Activated naive CD4-positive, alpha-beta T cell treated with anti-CD3 and anti-CD28 coated beads, Interleukin-2, amount 50 U/mL, for 16 hours (primary cell): ENCODE data around the gene FMO1.
"Not testable (repeated sequence)": the region's sequence is repeated elsewhere in the genome, so short reads cannot be mapped to it uniquely, and the experiment has no call there.

Experiments
- DNase-seq: peaks from one replicate; pipeline ENCODE4 v3.0.0-alpha.2; 2020

The FMO1 gene

GRCh38 chr1:171248302-171248701 lies at the start of gene FMO1:
Gene FMO1, plus strand, starts transcription at chr1:171248494. Its CDS starts 9,594 bp downstream, at chr1:171258088.
- DNase-seq = no peak

- no peak for DNase-seq
Measured at GRCh38 chr1:171204296-171204695, 44.0 kb upstream of the FMO1 start.

- DNase-seq = no peak
Measured at GRCh38 chr1:171206204-171206977, 41.9 kb upstream of the FMO1 start.

GRCh38 chr1:171206978-171207355 lies 41.3 kb upstream of the FMO1 start:
- no peak for DNase-seq

- no peak for DNase-seq
Measured at GRCh38 chr1:171207377-171207776, 40.9 kb upstream of the FMO1 start.

GRCh38 chr1:171210355-171210754 lies 37.9 kb upstream of the FMO1 start:
- DNase-seq = no peak

GRCh38 chr1:171212607-171213351 lies 35.5 kb upstream of the FMO1 start:
- DNase-seq = no peak

GRCh38 chr1:171213559-171214454 lies 34.5 kb upstream of the FMO1 start:
- DNase-seq = no peak

- DNase-seq = no peak
Measured at GRCh38 chr1:171217658-171218443, 30.4 kb upstream of the FMO1 start.

GRCh38 chr1:171218661-171219060 lies 29.6 kb upstream of the FMO1 start:
- no peak for DNase-seq

GRCh38 chr1:171219346-171220080 lies 28.8 kb upstream of the FMO1 start:
- DNase-seq = no peak

- DNase-seq = no peak
Measured at GRCh38 chr1:171220081-171220420, 28.2 kb upstream of the FMO1 start.

GRCh38 chr1:171220581-171221054 lies 27.7 kb upstream of the FMO1 start:
- DNase-seq = no peak

GRCh38 chr1:171221665-171222591 lies 26.4 kb upstream of the FMO1 start:
- no peak for DNase-seq

- DNase-seq = no peak
Measured at GRCh38 chr1:171222936-171223335, 25.4 kb upstream of the FMO1 start.

GRCh38 chr1:171224257-171224656 lies 24.0 kb upstream of the FMO1 start:
- DNase-seq = not testable (repeated sequence)

- no peak for DNase-seq
Measured at GRCh38 chr1:171226747-171227370, 21.4 kb upstream of the FMO1 start.

GRCh38 chr1:171231326-171231725 lies 17.0 kb upstream of the FMO1 start:
- no peak for DNase-seq

GRCh38 chr1:171233183-171233582 lies 15.1 kb upstream of the FMO1 start:
- DNase-seq = no peak

GRCh38 chr1:171236231-171236630 lies 12.1 kb upstream of the FMO1 start:
- not testable (repeated sequence) for DNase-seq
